ENCODE data around the gene UBL5. TPM values are rescaled to one million over a fixed set of nuclear protein-coding genes. Genes with fewer than 3 reads are reported as not detected.
A peak's percentile ranks its signal among the peaks of the same experiment; 100 is the strongest.
"Not testable (repeated sequence)": the region's sequence is repeated elsewhere in the genome, so short reads cannot be mapped to it uniquely, and the experiment has no call there.

Gene UBL5
- total RNA-seq, 4 donors from 2014 or later: 177 to 258 (median 207) TPM

GRCh38 chr19:9835507-9835949 is 7.8 kb downstream of the UBL5 start:
- H3K4me3 ChIP-seq: peak overlapping the region; percentile 90 to 100 (median 94)
- no peak for DNase-seq

GRCh38 chr19:9836021-9836420 is 8.3 kb downstream of the UBL5 start:
- Histone ChIP-seq H3K27me3 (no peaks in the 10 kb centered on the region), H3K9me3 (no peaks in the 10 kb centered on the region), H3K4me1 (peaks cover 0 to 17% (median 7%) of the 10 kb centered on the region in 4 donors), H3K36me3 (peaks cover 0 to 29% (median 0%) of the 10 kb centered on the region in 3 donors), H3K27ac (no peak overlapping the region), H3K4me3 (peak overlapping the region; percentile 90 to 100 (median 94))
- DNase-seq: no peak
- TF ChIP-seq CTCF (IDR thresholded peaks at IDR 0.05): no peak

More at GRCh38 chr19:9835507-9835949, 7.8 kb downstream of the UBL5 start:
- H3K27ac ChIP-seq: peak overlapping the region; percentile 69 to 83 (median 76)
- H3K4me1 ChIP-seq: peaks cover 0 to 17% (median 7%) of the 10 kb centered on the region in 4 donors
- peaks cover 0 to 24% (median 0%) of the 10 kb centered on the region in 3 donors for H3K36me3 ChIP-seq
- H3K9me3 ChIP-seq: no peaks in the 10 kb centered on the region
- TF ChIP-seq POLR2A (IDR thresholded peaks at IDR 0.05): no peak
- TF ChIP-seq CTCF (IDR thresholded peaks at IDR 0.05): no peak
- no peaks in the 10 kb centered on the region for H3K27me3 ChIP-seq

GRCh38 chr19:9838324-9838723 is 10.6 kb downstream of the UBL5 start:
- Histone ChIP-seq H3K4me1 (peaks cover 0 to 17% (median 7%) of the 10 kb centered on the region in 4 donors), H3K27ac (no peak overlapping the region), H3K9me3 (no peaks in the 10 kb centered on the region), H3K36me3 (peaks cover 0 to 52% (median 0%) of the 10 kb centered on the region in 3 donors), H3K27me3 (no peaks in the 10 kb centered on the region), H3K4me3 (no peak overlapping the region)
- TF ChIP-seq CTCF (IDR thresholded peaks at IDR 0.05) (no peak), POLR2A (IDR thresholded peaks at IDR 0.05) (no peak)
- no peak for DNase-seq

GRCh38 chr19:9839415-9839814 is 11.7 kb downstream of the UBL5 start:
- Histone ChIP-seq H3K4me1 (peaks cover 0 to 17% (median 7%) of the 10 kb centered on the region in 4 donors), H3K27me3 (no peaks in the 10 kb centered on the region), H3K4me3 (no peak overlapping the region), H3K27ac (no peak overlapping the region), H3K9me3 (no peaks in the 10 kb centered on the region), H3K36me3 (peaks cover 0 to 62% (median 0%) of the 10 kb centered on the region in 3 donors)
- DNase-seq: no peak
- no peak for TF ChIP-seq POLR2A (IDR thresholded peaks at IDR 0.05)
- no peak for TF ChIP-seq CTCF (IDR thresholded peaks at IDR 0.05)

GRCh38 chr19:9842834-9843625 is 15.3 kb downstream of the UBL5 start:
- Histone ChIP-seq H3K9me3 (no peaks in the 10 kb centered on the region), H3K4me1 (no peaks in the 10 kb centered on the region), H3K4me3 (no peak overlapping the region), H3K36me3 (peaks cover 0 to 85% (median 0%) of the 10 kb centered on the region in 3 donors), H3K27ac (no peak overlapping the region), H3K27me3 (no peaks in the 10 kb centered on the region)
- DNase-seq: no peak
- TF ChIP-seq CTCF (IDR thresholded peaks at IDR 0.05) (no peak), POLR2A (IDR thresholded peaks at IDR 0.05) (no peak)

GRCh38 chr19:9843626-9844273 is 16.0 kb downstream of the UBL5 start:
- DNase-seq, H3K27ac ChIP-seq, H3K4me1 ChIP-seq, H3K9me3 ChIP-seq, H3K4me3 ChIP-seq, H3K27me3 ChIP-seq: not testable (repeated sequence)
- peaks cover 0 to 85% (median 0%) of the 10 kb centered on the region in 3 donors for H3K36me3 ChIP-seq
